Measurements from ENCODE around the gene ADAM17.
"Not testable (repeated sequence)": the region's sequence is repeated elsewhere in the genome, so short reads cannot be mapped to it uniquely, and the experiment has no call there.

Gene ADAM17

DNA sequence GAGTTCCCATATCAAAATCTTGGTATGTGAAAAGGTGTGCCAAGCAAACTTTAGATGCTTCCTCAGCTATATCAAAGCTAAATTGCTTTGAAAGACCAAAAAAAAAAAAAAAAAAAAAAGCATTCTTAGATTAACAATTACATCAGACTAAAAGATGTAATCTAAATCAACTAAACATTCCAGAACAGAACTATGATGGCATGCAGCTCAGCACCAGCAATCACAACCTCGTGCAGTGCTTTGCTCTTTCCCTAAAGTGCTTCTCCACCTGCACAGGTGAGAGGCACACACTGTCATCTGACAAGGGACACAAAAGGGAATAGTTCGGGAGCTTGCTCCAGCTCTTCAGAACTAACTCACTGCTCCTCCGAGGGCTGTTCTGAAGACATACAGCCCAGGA, 37.5 kb downstream of the ADAM17 start:
- DNase-seq = no peak

DNA sequence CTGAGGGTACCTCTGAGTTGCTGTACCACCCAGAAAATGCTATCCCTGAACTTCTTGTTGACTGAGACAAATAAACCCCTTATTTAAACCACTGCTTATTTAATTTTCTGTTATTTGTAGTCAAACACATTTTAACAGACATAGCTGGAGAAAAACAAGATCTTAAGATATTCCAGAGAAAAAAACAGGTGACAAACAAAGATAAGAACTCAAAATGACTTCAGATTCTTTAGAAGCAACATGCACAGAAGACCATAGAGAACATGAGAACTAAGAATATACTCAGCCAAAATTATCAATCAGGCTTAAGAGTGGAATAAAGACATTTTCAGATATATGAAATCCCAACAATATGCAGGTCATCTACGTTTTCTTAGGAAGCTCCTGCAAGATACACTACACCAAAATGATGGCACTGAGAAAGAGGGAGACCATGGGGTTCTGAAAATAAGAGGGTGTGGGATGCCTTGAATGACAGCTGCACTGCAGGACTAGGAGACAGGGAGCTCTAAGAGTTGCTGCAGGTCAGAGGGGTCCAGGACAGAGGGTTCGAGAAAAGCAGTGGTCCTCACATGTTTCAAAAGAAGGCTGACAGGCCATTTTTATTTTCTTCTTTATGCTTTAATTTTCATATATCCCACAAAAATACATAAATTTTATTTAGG, 38.4 kb downstream of the ADAM17 start:
- DNase-seq = no peak

DNA sequence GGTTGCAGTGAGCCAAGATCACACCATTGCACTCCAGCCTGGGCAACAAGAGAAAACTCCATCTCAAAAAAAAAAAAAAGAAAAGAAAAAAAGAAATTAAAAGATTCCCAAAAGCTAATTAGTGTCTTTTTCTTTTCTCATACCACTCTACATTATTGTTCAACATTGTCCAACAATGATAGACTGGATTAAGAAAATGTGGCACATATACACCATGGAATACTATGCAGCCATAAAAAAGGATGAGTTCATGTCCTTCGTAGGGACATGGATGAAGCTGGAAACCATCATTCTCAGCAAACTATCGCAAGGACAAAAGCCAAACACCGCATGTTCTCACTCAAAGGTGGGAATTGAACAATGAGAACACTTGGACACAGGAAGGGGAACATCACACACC, 41.7 kb downstream of the ADAM17 start:
- not testable (repeated sequence) for DNase-seq

DNA sequence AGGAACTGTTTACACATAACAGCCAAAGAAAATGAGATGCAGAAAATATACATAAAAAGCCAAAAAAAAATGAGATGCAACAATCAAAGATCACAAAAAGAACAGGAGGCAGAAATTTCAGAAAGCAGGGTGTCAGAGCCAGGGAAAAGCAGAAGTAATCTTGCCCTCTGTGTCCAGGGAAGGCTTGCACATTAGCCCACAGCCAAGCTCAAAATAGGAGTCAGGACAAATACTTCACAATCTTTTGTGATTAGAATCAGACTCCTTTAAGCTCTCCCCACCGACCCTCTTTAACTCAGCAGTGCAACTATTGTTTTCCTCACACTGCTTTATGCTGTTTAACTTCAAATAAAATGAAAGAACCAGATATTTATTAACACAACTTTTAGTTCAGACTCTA, 46.7 kb downstream of the ADAM17 start:
- no peak for DNase-seq

GRCh38 chr2:9498210-9498609, 57.4 kb downstream of the ADAM17 start:
- DNase-seq = no peak

DNA sequence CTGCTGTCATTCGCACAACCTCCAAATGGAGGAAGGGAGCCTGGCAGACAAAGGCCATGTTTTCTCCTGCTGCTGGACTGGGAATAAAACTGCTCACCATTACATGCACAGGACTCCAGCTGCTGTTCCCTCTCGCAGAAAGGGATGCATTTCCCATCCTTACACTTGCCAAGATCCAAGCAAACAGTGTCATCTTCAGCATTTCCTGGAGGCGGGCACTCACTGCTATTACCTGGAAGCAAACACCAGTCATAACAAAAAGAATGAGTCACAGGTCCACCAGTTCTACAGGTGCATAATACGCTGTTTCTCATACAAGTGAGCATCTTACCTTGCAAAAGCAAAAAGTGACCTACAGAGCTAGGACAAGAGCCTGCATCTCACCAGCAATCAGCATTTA, 58.6 kb downstream of the ADAM17 start:
- DNase-seq = no peak

GRCh38 chr2:9494081-9494480, 61.5 kb downstream of the ADAM17 start:
- no peak for DNase-seq

GRCh38 chr2:9493478-9493877, 62.2 kb downstream of the ADAM17 start:
- no peak for DNase-seq

DNA sequence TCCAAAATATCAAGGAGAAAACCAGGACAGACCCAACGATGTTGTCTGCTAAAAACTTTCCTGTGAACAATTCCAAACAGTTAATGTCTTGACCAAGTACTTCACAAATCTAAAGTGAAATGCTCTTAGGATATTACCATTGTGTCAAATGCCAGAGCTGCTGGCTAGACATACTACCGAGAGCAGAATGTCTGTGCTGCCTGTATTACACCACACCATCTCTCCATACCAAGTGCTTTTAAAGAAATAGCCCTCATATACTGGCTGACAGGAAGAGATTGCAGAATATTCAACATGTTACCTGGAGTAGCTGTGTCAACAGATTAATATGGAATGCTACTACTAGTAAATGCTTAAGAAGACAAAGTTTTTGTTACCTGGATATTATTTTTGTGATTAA, 62.7 kb downstream of the ADAM17 start:
- DNase-seq = no peak

GRCh38 chr2:9490789-9491188, 64.8 kb downstream of the ADAM17 start:
- DNase-seq = no peak

DNA sequence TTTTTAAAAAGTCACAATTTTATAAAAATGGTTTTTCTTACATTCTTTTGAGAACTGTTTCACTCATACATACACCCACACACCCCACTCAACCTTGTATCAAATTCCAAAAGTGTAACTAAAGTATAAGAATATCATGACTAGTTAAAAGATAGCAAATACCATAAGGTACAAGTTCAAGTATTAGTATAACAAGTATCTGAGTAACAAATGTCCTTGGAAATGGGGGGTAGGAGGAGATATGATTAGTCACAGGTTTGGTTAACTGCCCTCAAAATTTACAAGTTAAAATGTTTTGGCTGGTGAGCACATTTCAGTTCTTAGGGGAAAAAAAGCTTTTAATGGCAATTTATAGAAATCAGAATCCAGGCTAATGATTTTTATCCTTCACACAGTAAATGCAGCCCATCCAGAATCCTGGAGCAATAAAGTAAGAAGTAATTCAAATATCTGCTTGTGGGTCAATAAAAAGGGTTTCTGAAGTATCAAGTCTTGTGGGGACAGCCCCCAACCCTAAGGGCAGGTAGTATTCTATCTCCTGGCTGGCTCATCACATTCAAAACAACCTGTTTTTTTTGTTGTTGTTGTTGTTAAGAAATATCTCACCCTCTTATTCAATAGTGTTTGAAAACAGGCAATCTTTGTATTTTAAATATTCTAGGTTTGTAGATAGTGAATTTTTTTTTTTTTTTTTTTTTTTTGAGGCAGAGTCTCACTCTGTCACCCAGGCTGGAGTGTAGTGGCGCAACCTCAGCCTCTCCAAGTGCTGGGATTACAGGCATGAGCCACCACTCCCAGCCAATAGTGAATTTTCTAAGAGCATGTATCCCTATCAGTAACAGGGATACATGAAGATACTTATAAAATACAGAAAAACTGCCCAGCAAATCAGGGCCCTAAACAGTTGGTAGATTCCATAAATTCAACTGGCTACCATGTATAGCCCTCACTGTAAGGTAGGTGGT, 66.8 kb downstream of the ADAM17 start:
- DNase-seq = no peak

- no peak for DNase-seq
Observed at GRCh38 chr2:9484533-9484932, 71.1 kb downstream of the ADAM17 start.

- no peak for DNase-seq
Observed at GRCh38 chr2:9483107-9483506, 72.5 kb downstream of the ADAM17 start.

DNA sequence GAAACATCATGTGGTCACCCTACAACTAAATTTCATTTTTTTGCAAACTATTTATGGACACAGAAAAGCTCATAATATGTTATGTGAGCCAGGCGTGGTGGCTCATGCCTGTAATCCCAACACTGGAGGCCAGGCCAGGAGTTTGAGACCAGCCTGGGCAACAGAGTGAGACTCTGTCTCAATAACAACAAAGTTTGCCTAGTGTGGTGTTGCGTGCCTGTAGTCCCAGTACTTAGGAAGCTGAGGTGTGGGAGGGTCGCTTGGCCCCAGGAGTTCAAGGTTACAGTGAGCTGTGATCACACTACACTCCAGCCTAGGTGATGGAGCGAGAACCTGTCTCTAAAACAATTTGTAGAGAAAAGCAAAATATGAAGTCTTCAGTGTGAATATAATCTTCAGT, 75.5 kb downstream of the ADAM17 start:
- no peak for DNase-seq

DNA sequence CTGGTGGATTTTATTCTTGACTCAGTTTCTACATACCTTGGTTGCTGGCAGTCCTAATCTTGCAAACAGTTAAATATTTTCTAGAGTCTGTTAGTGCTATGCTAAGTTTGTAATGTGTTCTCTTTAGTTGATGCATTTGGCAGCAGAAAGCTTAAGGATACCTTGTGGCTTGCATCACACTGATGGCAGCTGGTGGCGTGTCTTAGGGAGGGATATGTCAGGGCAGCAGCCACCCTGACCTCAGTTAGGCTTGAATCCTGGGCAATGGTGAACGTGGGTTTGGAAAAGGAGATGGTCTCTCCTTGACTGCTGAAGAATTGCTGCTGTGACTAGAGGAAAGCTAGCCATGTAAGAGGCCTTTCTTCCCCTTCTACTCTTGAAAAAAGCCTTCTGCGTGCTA, 77.1 kb downstream of the ADAM17 start:
- DNase-seq = no peak

DNA sequence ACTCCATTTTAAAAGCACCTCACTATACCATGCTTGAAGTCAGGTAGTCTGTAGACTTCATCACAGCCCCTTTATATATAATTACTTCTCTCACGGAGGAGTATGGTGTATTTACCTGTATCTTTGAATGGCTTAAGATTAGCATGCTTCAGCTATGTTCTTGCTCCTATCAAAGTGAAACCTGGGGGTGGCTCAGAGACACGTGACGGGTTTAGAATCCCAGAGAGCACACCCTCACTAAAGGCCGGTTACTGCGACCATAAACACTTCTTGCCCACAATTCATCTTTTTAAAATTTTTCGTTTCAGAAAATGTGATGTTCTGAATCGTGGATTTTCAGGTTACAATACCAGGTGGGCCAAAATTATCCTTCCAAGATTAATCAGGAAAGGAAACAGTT, 77.7 kb downstream of the ADAM17 start:
- DNase-seq = no peak

- peak; percentile 75 to 81 for DNase-seq
Observed at GRCh38 chr2:9474361-9475057, 81.1 kb downstream of the ADAM17 start, which contains the start of gene IAH1. Gene IAH1, plus strand, starts transcription at chr2:9474551. Its CDS starts 16 bp downstream, at chr2:9474567.

DNA sequence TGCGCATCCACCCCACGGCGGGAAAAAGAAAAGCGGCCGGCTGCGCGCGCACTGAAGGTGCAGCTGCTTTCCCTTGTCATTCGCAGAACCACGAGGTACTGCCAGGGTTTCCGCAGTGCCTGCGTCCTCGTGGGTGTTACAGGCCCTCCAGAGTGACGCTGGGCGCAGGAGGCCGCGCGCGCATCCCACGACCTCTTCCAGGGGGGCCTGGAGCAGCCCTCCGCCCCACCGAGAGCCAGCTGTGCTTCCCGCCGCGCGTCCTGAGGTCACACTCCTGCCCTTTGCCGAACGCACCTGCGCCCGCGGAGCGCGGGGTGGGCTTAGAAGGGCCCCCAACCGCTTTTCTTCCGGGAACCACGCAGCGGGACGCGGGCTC, 81.7 kb downstream of the ADAM17 start:
- DNase-seq = peak; percentile 68 to 70

GRCh38 chr2:9473308-9473984, 82.2 kb downstream of the ADAM17 start:
- no peak for DNase-seq

DNA sequence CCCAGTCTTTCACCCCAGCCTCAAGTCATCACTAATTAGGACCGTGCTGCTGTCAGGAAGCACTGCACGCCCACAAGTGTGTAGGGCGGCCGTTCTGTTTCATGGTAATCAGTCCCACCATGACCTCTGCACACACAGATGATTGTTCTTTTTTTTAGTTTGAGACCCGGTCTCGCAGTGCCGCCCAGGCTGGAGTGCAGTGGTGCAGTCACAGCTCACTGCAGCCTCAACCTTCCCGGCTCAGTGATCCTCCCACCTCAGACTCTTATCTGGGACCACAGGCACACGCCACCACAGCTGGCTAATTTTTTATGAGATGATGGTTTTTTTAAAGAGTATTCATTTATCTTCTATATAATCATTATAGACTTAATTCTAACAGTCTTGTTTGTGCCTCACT, 83.1 kb downstream of the ADAM17 start:
- no peak for DNase-seq

- no peak for DNase-seq
Observed at GRCh38 chr2:9471206-9471605, 84.4 kb downstream of the ADAM17 start.

GRCh38 chr2:9467687-9468086, 87.9 kb downstream of the ADAM17 start:
- DNase-seq = no peak

- no peak for DNase-seq
Observed at GRCh38 chr2:9466147-9466683, 89.4 kb downstream of the ADAM17 start.

Measured in activated CD4-positive, alpha-beta T cell treated with anti-CD3 and anti-CD28 coated beads, Interleukin-2, amount 50 U/mL, for 4 hours (primary cell).